GM10266 (cell line): ENCODE results near the gene COX4I1.

Experiments
- DNase-seq: peaks from one replicate; pipeline ENCODE4 v3.0.0; 2012; ENCODE audit errors: extremely low spot score
- CTCF ChIP-seq: IDR thresholded peaks from 2 replicates; pipeline ENCODE4 v1.5.1; 2012; ENCODE audit warnings: mild to moderate bottlenecking, low read depth; ENCODE audit not compliant: control insufficient read depth, insufficient read depth; ENCODE audit errors: missing control alignments

COX4I1 gene

GRCh38 chr16:85808926-85809325, 9.4 kb downstream of the COX4I1 start:
- DNase-seq = no peak
- TF ChIP-seq CTCF = no peak

GRCh38 chr16:85809645-85810044, 10.2 kb downstream of the COX4I1 start:
- TF ChIP-seq CTCF = no peak
- no peak for DNase-seq

- no peak for TF ChIP-seq CTCF
- DNase-seq = no peak
These were observed 10.7 kb downstream of the COX4I1 start for GRCh38 chr16:85810097-85810741.

- no peak for DNase-seq
- no peak for TF ChIP-seq CTCF
These were observed 11.2 kb downstream of the COX4I1 start for GRCh38 chr16:85810742-85811115.

GRCh38 chr16:85812031-85812807, 12.7 kb downstream of the COX4I1 start:
- no peak for DNase-seq
- TF ChIP-seq CTCF = no peak

- TF ChIP-seq CTCF = no peak
- DNase-seq = no peak
These were observed 13.6 kb downstream of the COX4I1 start for GRCh38 chr16:85812811-85813700.
